BLaER1 (cell line): Measurements from ENCODE around the gene RAB35.
A peak's percentile ranks its signal among the peaks of the same experiment; 100 is the strongest.

Experiments
- H3K27ac ChIP-seq: shearing (Covaris generic); formaldehyde crosslinking; 2 replicates; pipeline ENCODE4 v1.8.1; 2022
- H3K27me3 ChIP-seq: shearing (Covaris generic); formaldehyde crosslinking; 2 replicates; pipeline ENCODE4 v1.8.1; 2022
- H3K36me3 ChIP-seq: shearing (Covaris generic); formaldehyde crosslinking; 2 replicates; pipeline ENCODE4 v1.8.1; 2022
- H3K4me1 ChIP-seq: shearing (Covaris generic); formaldehyde crosslinking; 2 replicates; pipeline ENCODE4 v1.8.1; 2022
- H3K4me2 ChIP-seq: shearing (Covaris generic); formaldehyde crosslinking; 2 replicates; pipeline ENCODE4 v1.8.1; 2022
- H3K4me3 ChIP-seq: shearing (Covaris generic); formaldehyde crosslinking; 2 replicates; pipeline ENCODE4 v1.8.1; 2022
- H3K9ac ChIP-seq: shearing (Covaris generic); formaldehyde crosslinking; 2 replicates; pipeline ENCODE4 v1.8.1; 2022
- H3K9me3 ChIP-seq: shearing (Covaris generic); formaldehyde crosslinking; 2 replicates; pipeline ENCODE4 v1.8.1; 2022
- H4K20me1 ChIP-seq: shearing (Covaris generic); formaldehyde crosslinking; 2 replicates; pipeline ENCODE4 v1.8.1; 2022
- Cebpa-rat ChIP-seq: shearing (Covaris generic); IDR thresholded peaks from 2 replicates; pipeline ENCODE4 v1.8.1; 2022

Gene RAB35

DNA sequence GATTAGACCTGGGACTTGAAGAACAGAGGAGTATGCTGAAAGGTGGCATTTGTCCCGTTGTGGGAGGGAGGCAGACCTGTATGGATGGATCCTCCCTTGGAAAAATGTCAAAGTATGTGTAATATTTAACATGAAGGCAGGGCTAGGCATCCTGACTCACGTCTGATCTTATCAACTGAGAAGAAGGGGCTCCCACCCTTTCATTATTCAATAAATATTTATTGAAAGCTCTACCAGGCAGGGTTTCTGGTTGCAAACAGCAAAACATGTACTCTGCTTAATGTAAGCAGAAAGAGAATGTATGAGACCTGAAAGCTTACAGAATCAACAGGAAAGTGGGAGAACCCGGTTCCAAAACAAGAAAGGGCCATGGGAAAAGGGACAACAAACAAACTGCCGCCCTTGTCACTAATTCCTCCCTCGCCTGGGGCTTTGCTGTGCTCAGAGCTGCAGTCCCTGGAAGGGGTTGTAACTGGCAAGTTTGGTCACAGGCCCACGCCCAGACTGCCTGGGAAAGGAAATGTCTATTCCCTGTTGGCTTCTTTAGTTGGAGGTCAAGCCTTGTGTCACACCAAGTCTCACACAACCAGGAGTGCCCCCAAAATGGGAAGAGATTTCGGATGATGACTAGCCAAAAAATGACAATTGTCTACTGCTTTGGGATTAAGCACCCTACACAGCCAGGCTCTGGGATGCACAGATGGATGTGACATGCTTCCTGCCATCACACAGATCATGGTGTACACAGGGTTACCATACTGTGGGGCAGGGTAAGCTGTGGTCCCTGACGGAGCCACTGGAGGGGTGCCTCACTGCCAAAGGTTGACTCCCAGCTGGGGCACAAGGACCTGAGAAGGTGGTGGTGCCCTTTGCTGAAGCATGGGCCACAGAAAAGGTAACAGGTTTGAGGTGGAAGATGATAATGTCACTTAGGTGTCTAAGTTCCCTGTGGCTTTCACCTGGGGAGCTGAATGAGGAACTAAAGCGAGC, 36.8 kb downstream of the RAB35 start:
- no peak for TF ChIP-seq Cebpa-rat
- Histone ChIP-seq H3K4me1 (peaks cover 60% of the 10 kb centered on the region), H4K20me1 (no peaks in the 10 kb centered on the region), H3K27ac (peak overlapping the region; percentile 78), H3K36me3 (no peaks in the 10 kb centered on the region), H3K9me3 (no peaks in the 10 kb centered on the region), H3K4me3 (peak overlapping the region; percentile 19; the same call in 1 of the 2 replicates), H3K4me2 (peak overlapping the region; percentile 78), H3K27me3 (no peaks in the 10 kb centered on the region), H3K9ac (peak overlapping the region; percentile 63; the same call in 1 of the 2 replicates)

DNA sequence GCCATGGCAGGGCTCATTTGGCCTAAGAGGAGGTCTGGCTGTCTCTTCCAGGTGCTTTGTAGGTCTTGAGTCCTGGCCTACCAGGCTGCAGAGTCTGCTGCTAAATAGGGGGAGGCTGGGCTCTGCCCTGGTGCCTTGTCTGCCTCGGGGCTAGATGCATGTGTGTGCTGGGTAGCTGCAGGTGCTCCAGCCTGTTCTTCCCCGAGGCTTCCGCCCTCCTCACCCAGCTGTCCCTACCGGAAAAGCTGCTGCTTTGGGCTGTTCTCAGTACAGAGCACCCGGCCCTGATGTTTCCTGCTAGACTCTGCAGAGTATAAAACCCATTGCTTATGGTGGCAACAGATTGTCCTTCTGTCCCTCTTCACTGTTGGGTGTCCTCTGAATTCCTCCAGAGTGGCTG, 37.7 kb downstream of the RAB35 start:
- Histone ChIP-seq H3K4me2 (peak overlapping the region; percentile 78), H4K20me1 (no peaks in the 10 kb centered on the region), H3K4me1 (peaks cover 65% of the 10 kb centered on the region), H3K9me3 (no peaks in the 10 kb centered on the region), H3K27ac (peak overlapping the region; percentile 78), H3K36me3 (no peaks in the 10 kb centered on the region), H3K9ac (peak overlapping the region; percentile 63; the same call in 1 of the 2 replicates), H3K27me3 (no peaks in the 10 kb centered on the region), H3K4me3 (peak overlapping the region; percentile 19; the same call in 1 of the 2 replicates)
- no peak for TF ChIP-seq Cebpa-rat

DNA sequence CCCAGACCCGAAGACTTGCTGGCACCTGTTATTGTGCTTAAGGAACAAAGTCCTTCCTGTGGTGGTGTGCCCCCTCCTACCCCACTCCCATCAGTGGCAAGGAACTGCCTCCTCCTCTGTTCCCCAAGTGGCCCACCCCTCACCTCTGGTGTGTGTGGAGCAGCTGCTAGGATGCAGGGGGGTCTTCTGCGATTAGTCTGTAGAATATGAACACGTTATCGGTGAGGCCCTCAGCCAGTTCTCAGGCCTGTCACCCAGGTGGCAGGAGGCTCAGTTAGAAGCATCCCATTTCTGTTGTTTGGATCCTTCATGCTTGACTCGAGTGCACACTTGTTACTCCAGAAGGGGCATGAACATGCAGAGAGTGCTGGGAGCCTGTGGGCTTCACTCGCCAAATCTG, 39.3 kb downstream of the RAB35 start:
- H4K20me1 ChIP-seq = no peaks in the 10 kb centered on the region
- H3K4me3 ChIP-seq = no peak overlapping the region; the same call in 1 of the 2 replicates
- TF ChIP-seq Cebpa-rat = no peak
- H3K27me3 ChIP-seq = no peaks in the 10 kb centered on the region
- peak overlapping the region; percentile 33 for H3K27ac ChIP-seq
- H3K4me1 ChIP-seq = peaks cover 65% of the 10 kb centered on the region
- no peak overlapping the region for H3K9ac ChIP-seq
- H3K4me2 ChIP-seq = peak overlapping the region; percentile 78
- H3K36me3 ChIP-seq = no peaks in the 10 kb centered on the region
- no peaks in the 10 kb centered on the region for H3K9me3 ChIP-seq

DNA sequence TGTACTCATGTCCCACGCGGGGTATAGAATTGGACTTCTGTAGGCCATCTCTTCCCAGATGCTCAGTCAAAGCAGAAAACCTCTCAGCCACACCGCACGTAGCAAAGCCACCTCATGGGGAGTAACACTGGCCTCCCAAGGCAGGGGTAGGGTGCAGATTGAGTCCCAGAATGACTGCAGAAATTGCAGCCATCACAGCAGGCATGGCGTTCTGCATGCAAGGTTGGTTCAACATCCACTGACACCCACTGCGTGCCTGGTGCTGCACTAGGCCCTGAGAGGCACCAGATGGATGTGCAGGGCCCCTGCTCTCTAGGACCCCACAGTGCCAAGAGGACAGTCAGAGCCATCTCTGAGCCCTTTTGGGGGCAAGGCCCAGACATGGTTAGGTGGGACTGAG, 39.9 kb downstream of the RAB35 start:
- TF ChIP-seq Cebpa-rat = no peak
- no peaks in the 10 kb centered on the region for H3K27me3 ChIP-seq
- no peaks in the 10 kb centered on the region for H4K20me1 ChIP-seq
- no peaks in the 10 kb centered on the region for H3K36me3 ChIP-seq
- H3K4me1 ChIP-seq = peaks cover 65% of the 10 kb centered on the region
- peak overlapping the region; percentile 78 for H3K4me2 ChIP-seq
- H3K9me3 ChIP-seq = no peaks in the 10 kb centered on the region
- H3K9ac ChIP-seq = no peak overlapping the region
- no peak overlapping the region; the same call in 1 of the 2 replicates for H3K4me3 ChIP-seq
- H3K27ac ChIP-seq = peak overlapping the region; percentile 33; the same call in 1 of the 2 replicates

DNA sequence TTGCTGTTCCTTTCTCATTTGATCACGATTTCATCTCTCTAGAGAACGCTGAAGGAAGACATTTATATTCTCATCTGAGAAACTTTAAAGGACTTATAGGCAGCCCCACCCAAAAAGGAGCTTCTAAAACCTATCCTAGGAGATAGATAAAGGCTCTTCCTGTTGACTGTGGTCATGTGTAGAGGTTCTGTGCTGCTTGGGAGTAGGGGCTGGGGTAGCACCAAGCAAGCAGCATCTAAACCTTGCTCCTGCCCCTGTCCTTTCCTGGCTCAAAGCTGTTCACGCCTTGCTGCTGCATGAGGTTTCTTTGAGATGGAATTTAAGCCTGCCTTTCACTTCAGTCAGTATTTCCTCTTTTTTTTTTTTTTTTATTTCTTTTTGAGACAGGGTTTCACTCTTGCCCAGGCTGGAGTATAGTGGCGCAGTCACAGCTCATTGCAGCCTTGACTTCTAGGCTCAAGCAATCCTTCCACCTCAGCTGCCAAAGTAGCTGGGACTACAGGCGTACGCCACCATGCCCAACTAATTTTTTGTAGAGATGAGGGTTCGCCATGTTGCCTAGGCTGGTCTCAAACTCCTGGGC, 41.4 kb downstream of the RAB35 start:
- H3K36me3 ChIP-seq = no peaks in the 10 kb centered on the region
- H3K9me3 ChIP-seq = no peaks in the 10 kb centered on the region
- no peak for TF ChIP-seq Cebpa-rat
- peaks cover 57% of the 10 kb centered on the region for H3K4me1 ChIP-seq
- H3K9ac ChIP-seq = no peak overlapping the region
- peak overlapping the region; percentile 38 for H3K4me2 ChIP-seq
- H3K4me3 ChIP-seq = no peak overlapping the region
- H3K27me3 ChIP-seq = no peaks in the 10 kb centered on the region
- no peak overlapping the region for H3K27ac ChIP-seq
- H4K20me1 ChIP-seq = no peaks in the 10 kb centered on the region

DNA sequence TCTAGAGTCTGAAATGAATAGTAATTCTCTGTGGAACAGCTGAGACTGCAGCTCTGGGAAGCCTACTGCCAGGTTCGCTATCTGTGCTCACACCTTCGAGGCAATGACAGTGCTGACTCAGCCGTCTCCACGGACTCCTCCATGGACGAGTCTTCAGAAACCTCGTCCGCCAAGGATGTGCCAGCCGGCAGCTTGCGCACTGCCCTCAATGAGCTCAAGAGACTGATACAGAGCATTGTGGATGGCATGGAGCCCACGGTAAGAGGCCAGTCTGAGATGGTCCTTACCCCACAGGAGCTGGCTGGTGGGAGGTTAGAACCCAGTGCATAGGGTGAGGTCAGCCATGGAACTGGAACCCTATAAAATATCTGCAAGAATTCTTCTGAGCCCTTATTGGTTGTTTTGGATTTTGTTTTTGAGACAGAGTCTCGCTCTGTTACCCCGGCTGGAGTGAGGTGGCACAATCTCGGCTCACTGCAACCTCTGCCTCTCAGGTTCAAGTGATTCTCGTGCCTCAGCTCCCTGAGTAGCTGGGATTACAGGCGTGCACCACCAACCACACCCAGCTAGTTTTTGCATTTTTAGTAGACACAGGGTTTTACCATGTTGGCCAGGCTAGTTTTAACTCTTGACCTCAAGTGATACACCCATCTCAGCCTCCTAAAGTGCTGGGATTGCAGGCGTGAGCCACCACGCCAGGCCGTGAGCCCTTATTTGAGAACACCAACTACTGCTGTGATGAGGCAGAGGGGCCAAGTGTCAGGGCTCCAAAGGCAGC, 43.9 kb downstream of the RAB35 start:
- H3K36me3 ChIP-seq = no peaks in the 10 kb centered on the region
- no peak overlapping the region for H3K4me3 ChIP-seq
- H3K27ac ChIP-seq = no peak overlapping the region
- H3K4me1 ChIP-seq = peaks cover 39% of the 10 kb centered on the region
- H4K20me1 ChIP-seq = no peaks in the 10 kb centered on the region
- H3K27me3 ChIP-seq = no peaks in the 10 kb centered on the region
- no peak overlapping the region for H3K9ac ChIP-seq
- H3K4me2 ChIP-seq = no peak overlapping the region
- TF ChIP-seq Cebpa-rat = no peak
- H3K9me3 ChIP-seq = no peaks in the 10 kb centered on the region

DNA sequence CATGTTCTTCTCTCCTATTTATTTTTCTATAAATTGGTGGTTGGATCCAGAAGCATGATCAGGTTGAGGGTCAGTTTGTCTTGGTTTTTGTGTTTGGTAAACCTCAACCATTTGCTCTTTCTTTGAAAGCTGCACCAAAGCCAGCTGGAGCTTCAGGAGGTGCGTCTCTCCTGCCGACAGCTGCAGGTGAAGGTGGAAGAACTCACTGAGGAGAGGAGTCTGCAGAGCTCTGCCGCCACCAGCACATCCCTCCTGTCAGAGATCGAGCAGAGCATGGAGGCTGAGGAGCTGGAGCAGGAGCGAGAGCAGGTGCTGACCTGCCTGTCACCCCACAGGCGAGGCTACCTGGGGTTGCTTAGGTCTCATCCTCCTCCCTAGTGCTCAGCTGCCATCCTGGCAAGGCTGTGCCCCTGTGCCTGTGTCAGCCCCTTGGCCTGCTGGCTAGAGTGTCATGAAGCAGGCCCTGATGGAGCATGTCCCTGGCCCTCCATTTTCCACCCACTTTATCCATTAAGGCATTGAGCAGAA, 45.0 kb downstream of the RAB35 start:
- Histone ChIP-seq H3K4me3 (no peak overlapping the region), H3K9ac (no peak overlapping the region), H3K4me1 (peaks cover 28% of the 10 kb centered on the region), H4K20me1 (no peaks in the 10 kb centered on the region), H3K36me3 (no peaks in the 10 kb centered on the region), H3K27me3 (no peaks in the 10 kb centered on the region), H3K27ac (no peak overlapping the region), H3K4me2 (no peak overlapping the region), H3K9me3 (no peaks in the 10 kb centered on the region)
- TF ChIP-seq Cebpa-rat = no peak

DNA sequence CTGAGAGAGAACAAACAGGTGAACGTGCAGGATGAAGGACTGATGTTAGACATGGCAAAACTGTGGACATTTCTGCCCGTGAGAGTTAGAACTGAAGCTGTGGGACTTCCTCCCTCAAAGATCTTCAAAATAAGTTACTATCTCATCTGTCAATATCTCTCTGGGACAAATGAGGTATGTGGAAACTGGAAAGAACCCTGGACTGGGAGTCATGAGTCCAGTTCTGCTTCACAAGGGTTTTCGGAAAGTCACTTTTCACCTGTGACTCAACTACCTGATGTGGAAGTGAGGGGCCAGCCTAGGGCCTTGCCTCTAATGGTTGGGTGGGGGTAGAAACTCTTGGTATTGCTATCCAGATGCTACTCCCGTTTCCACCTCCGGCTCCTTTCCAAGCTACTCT, 47.3 kb downstream of the RAB35 start:
- no peaks in the 10 kb centered on the region for H4K20me1 ChIP-seq
- TF ChIP-seq Cebpa-rat = no peak
- H3K9ac ChIP-seq = no peak overlapping the region
- no peaks in the 10 kb centered on the region for H3K9me3 ChIP-seq
- H3K27ac ChIP-seq = no peak overlapping the region
- H3K4me2 ChIP-seq = no peak overlapping the region
- H3K4me1 ChIP-seq = peaks cover 7% of the 10 kb centered on the region
- no peaks in the 10 kb centered on the region for H3K27me3 ChIP-seq
- no peaks in the 10 kb centered on the region for H3K36me3 ChIP-seq
- no peak overlapping the region for H3K4me3 ChIP-seq

DNA sequence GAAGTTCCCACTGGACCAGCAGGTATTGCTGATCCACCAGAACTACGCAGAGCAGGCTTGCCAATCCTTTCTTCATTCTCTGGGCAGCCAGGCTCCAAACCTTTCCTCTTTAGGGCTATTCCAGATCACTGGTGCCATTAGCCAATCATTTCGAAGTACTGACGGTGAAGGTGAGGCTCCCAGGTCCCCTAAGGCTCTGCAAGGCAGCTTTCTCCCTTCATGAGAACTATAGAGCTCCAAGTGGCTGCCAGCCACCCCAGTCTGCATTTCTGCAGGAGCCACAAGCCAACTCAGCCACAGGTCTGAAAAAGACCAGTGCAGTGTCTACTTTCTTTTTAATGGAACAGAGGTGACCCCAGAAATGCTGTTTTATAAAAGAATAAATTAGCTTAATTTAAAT, 48.7 kb downstream of the RAB35 start:
- no peaks in the 10 kb centered on the region for H4K20me1 ChIP-seq
- TF ChIP-seq Cebpa-rat = no peak
- no peaks in the 10 kb centered on the region for H3K9me3 ChIP-seq
- no peaks in the 10 kb centered on the region for H3K36me3 ChIP-seq
- no peaks in the 10 kb centered on the region for H3K27me3 ChIP-seq
- H3K9ac ChIP-seq = no peak overlapping the region
- H3K27ac ChIP-seq = no peak overlapping the region
- no peak overlapping the region for H3K4me2 ChIP-seq
- H3K4me3 ChIP-seq = no peak overlapping the region
- H3K4me1 ChIP-seq = peaks cover 7% of the 10 kb centered on the region
